HepG2 (cell line): ENCODE measurements around the gene PLCG1. TPM values are rescaled to one million over a fixed set of nuclear protein-coding genes. Genes with fewer than 3 reads are reported as not detected.

Source experiments
- ATAC-seq: fragments of 200-7000 bp; cut with Tn5 transposase; 3 replicates; pipeline ENCODE4 v1.9.1; 2020; ENCODE audit warnings: mild to moderate bottlenecking, moderate library complexity
- BruUV-seq: library from RNA; stranded (reverse); fragments of 400-500 nt; replicated peaks from 2 replicates; lab custom pipeline; 2021; lab: Mats Ljungman, UMichigan
- CTCF ChIA-PET: fragments of 300-600 bp; formaldehyde crosslinking; extraction: SDS; loops from one replicate; lab custom pipeline; 2021; ENCODE audit warnings: low total read pairs, inconsistent platforms, low intra/inter-chr PET ratio; lab: Yijun Ruan, JAX
- POLR2A ChIA-PET: fragments of 350-600 bp; sonication (Branson Sonifier 250); formaldehyde crosslinking; loops from one replicate; lab custom pipeline; 2020; ENCODE audit warnings: antibody characterized with exemption, inconsistent platforms; lab: Yijun Ruan, JAX
- DNase-seq: peaks from one replicate; pipeline ENCODE4 v3.0.0-alpha.2; 2015; ENCODE audit warnings: low spot score
- FAIRE-seq: peaks from 3 replicates; lab custom pipeline; 2011; peaks lifted over from hg19 to GRCh38; lab: Jason Lieb, UNC
- H2AFZ ChIP-seq: one replicate; pipeline ENCODE4 v1.6.1; 2011; ENCODE audit warnings: low read length, inconsistent platforms
- H3K27ac ChIP-seq: fragments of 300-600 bp; 3 replicates; pipeline ENCODE4 v1.8.0; 2011; ENCODE audit warnings: mixed run types, mild to moderate bottlenecking, mixed read lengths, low read length, inconsistent platforms; ENCODE audit not compliant: insufficient read depth; ENCODE audit errors: extremely low read length
- H3K27me3 ChIP-seq, 2 experiments: fragments of 200-600 bp in 1 of 2; 2 replicates in 1 of 2; 3 replicates in 1 of 2; pipeline versions ENCODE4 v1.6.0 to v1.8.0; 2011; ENCODE audit warnings: low read length in 2 of 2, mild to moderate bottlenecking in 2 of 2, moderate library complexity in 2 of 2, inconsistent platforms in 1 of 2; ENCODE audit not compliant: insufficient read depth in 2 of 2, control insufficient read depth in 1 of 2
- H3K36me3 ChIP-seq, 2 experiments: fragments of 200-600 bp in 1 of 2; replicated peaks in 1 of 2; 2 replicates in 1 of 2; 3 replicates in 1 of 2; pipeline versions ENCODE4 v1.5.1 to v1.8.0; 2011; ENCODE audit warnings: low read length in 2 of 2, inconsistent platforms in 1 of 2; ENCODE audit not compliant: insufficient read depth in 2 of 2, control insufficient read depth in 1 of 2
- H3K4me1 ChIP-seq: 2 replicates; pipeline ENCODE4 v1.5.1; 2012; ENCODE audit warnings: low read length, inconsistent platforms; ENCODE audit not compliant: insufficient read depth
- H3K4me2 ChIP-seq: 2 replicates; pipeline ENCODE4 v1.6.0; 2011; ENCODE audit warnings: low read depth, low read length, inconsistent platforms
- H3K4me3 ChIP-seq, 3 experiments: fragments of 200-600 bp in 1 of 3; sonication (generic), shearing (Covaris generic) in 1 of 3; replicated peaks in 1 of 3; 2 replicates each; pipeline ENCODE4 v1.5.1; 2011 to 2016; ENCODE audit warnings: low read length in 3 of 3, inconsistent platforms in 2 of 3, low read depth in 2 of 3, mild to moderate bottlenecking in 2 of 3, control low read depth in 1 of 3, mixed read lengths in 1 of 3; ENCODE audit not compliant: insufficient read depth in 1 of 3
- H3K79me2 ChIP-seq: one replicate; pipeline ENCODE4 v1.6.1; 2011; ENCODE audit warnings: low read length, inconsistent platforms; ENCODE audit not compliant: insufficient read depth
- H3K9ac ChIP-seq: 2 replicates; pipeline ENCODE4 v1.6.0; 2011; ENCODE audit warnings: mild to moderate bottlenecking, low read depth, low read length, inconsistent platforms; ENCODE audit not compliant: insufficient read depth
- H3K9me3 ChIP-seq: 2 replicates; pipeline ENCODE4 v1.5.1; 2012; ENCODE audit warnings: mild to moderate bottlenecking, low read length
- H4K20me1 ChIP-seq: 2 replicates; pipeline ENCODE4 v1.6.0; 2011; ENCODE audit warnings: inconsistent platforms, mild to moderate bottlenecking, low read length, moderate library complexity; ENCODE audit not compliant: insufficient read depth
- ELF3 ChIP-seq: IDR thresholded peaks from 2 replicates; pipeline ENCODE4 v1.6.1; 2016; ENCODE audit warnings: missing genetic modification reagents, missing compliant biosample characterization
- FOXK1 ChIP-seq: sonication (generic); formaldehyde crosslinking; IDR thresholded peaks from 2 replicates; pipeline ENCODE4 v1.4.0; 2020; ENCODE audit warnings: low read depth, missing genetic modification reagents, borderline replicate concordance
- GMEB1 ChIP-seq: sonication (generic); formaldehyde crosslinking; IDR thresholded peaks from 2 replicates; pipeline ENCODE4 v1.5.1; 2020; ENCODE audit warnings: missing genetic modification reagents, mild to moderate bottlenecking, borderline replicate concordance
- HNRNPL ChIP-seq: fragments of 200-400 bp; formaldehyde crosslinking; IDR thresholded peaks from 2 replicates; pipeline ENCODE4 v1.6.1; 2017; ENCODE audit warnings: mild to moderate bottlenecking, low read depth, low read length
- MTA3 ChIP-seq: sonication (generic); formaldehyde crosslinking; IDR thresholded peaks from 2 replicates; pipeline ENCODE4 v1.4.0; 2020; ENCODE audit warnings: missing genetic modification reagents
- POLR2AphosphoS5 ChIP-seq: IDR thresholded peaks from 2 replicates; pipeline ENCODE4 v1.6.1; 2012; ENCODE audit warnings: low read depth, low read length
- RAD51 ChIP-seq: fragments of 450-650 bp; IDR thresholded peaks from 2 replicates; pipeline ENCODE4 v1.6.1; 2016; ENCODE audit warnings: borderline replicate concordance
- SIN3A ChIP-seq: IDR thresholded peaks from 2 replicates; pipeline ENCODE4 v1.6.1; 2011; ENCODE audit warnings: low read depth, mild to moderate bottlenecking, control low read depth, low read length, borderline replicate concordance
- SIX1 ChIP-seq: sonication (generic); formaldehyde crosslinking; IDR thresholded peaks from 2 replicates; pipeline ENCODE4 v1.4.0; 2020; ENCODE audit warnings: missing genetic modification reagents, borderline replicate concordance
- SRSF9 ChIP-seq: fragments of 200-400 bp; formaldehyde crosslinking; IDR thresholded peaks from 2 replicates; pipeline ENCODE4 v1.6.1; 2018; ENCODE audit warnings: borderline replicate concordance, mild to moderate bottlenecking, low read depth, low read length; ENCODE audit not compliant: insufficient read depth, poor library complexity, severe bottlenecking
- ZBTB14 ChIP-seq: sonication (generic); formaldehyde crosslinking; IDR thresholded peaks from 2 replicates; pipeline ENCODE4 v1.4.0; 2020; ENCODE audit warnings: missing genetic modification reagents
- ZFX ChIP-seq: sonication (generic); formaldehyde crosslinking; IDR thresholded peaks from 2 replicates; pipeline ENCODE4 v1.4.0; 2020; ENCODE audit warnings: mild to moderate bottlenecking, low read depth, missing genetic modification reagents, moderate library complexity
- ZNF451 ChIP-seq: sonication (generic); formaldehyde crosslinking; IDR thresholded peaks from 2 replicates; pipeline ENCODE4 v1.5.0; 2020; ENCODE audit warnings: mild to moderate bottlenecking, missing genetic modification reagents
- ZNF543 ChIP-seq: sonication (generic); formaldehyde crosslinking; IDR thresholded peaks from 2 replicates; pipeline ENCODE4 v1.4.0; 2020; ENCODE audit warnings: mild to moderate bottlenecking, missing genetic modification reagents
- ZNF549 ChIP-seq: sonication (generic); formaldehyde crosslinking; IDR thresholded peaks from 2 replicates; pipeline ENCODE4 v1.5.0; 2020; ENCODE audit warnings: missing genetic modification reagents
- WGBS: methylation state at CpG from one replicate; pipeline ENCODE4 v1.1.6; 2017; ENCODE audit warnings: low lambda C conversion rate; 5-methylcytosine and 5-hydroxymethylcytosine counted together
- in situ Hi-C: cut with HindIII; loops from 2 replicates; pipeline ENCODE4 v1.10.0; 2017; ENCODE audit warnings: low pct_unique_long_range_greater_than_20kb; ENCODE audit not compliant: extremely low pct_ligation_motif_present
- intact Hi-C: fragments of 100-400 bp; cut with micrococcal nuclease; formaldehyde crosslinking; loops from one replicate; pipeline ENCODE4 v1.10.0; 2022; ENCODE audit not compliant: unreplicated experiment
- polyA plus RNA-seq, 8 experiments: library from polyadenylated mRNA; depleted of rRNA in 3 of 8; stranded (reverse) in 7 of 8; unstranded in 1 of 8; fragments of >200 nt; fragmentation: Illumina TruSeq in 4 of 8; extraction: Trizol in 4 of 8; gene quantifications; 2 replicates each; pipeline versions ENCODE4 v1.2.1 to v1.2.3, GENCODE V29; 2011 to 2016; ENCODE audit warnings: low read depth in 4 of 8, missing spikeins in 1 of 8, mixed read lengths in 1 of 8; ENCODE audit not compliant: insufficient read depth in 1 of 8
- total RNA-seq, 5 experiments: library from RNA; depleted of rRNA; stranded (reverse); fragments of >200 nt; fragmentation: Illumina TruSeq; extraction: Trizol; gene quantifications; 2 replicates each; pipeline ENCODE4 v1.2.3, GENCODE V29; 2016; ENCODE audit warnings: low read depth in 1 of 5

PLCG1 gene
- total and polyA plus RNA-seq, 2 of the 13 experiments (the other 11 are each of a cell fraction or from before 2014, with no cell fraction given): 85.3 to 158 TPM

GRCh38 chr20:41121399-41121798 lies 15.9 kb upstream of the PLCG1 start:
- POLR2A ChIA-PET: interaction anchor here (1.2 kb wide), 1 partner anchor 14 kb away, joined by 4 read pairs; no protein-coding TSS in a partner anchor
- DNase-seq (no peak), FAIRE-seq (no peak), ATAC-seq (no peak)
- no peaks in the 10 kb centered on the region for H3K27me3 ChIP-seq
- no peak overlapping the region for H3K4me2 ChIP-seq
- intact Hi-C loops (no loop called here), in situ Hi-C loops (no loop called here)
- no peak for TF ChIP-seq GMEB1 (CRISPR knock-in tag)
- TF ChIP-seq ELF3 (CRISPR knock-in tag): no peak
- TF ChIP-seq ZFX: no peak
- no peak for TF ChIP-seq FOXK1 (CRISPR knock-in tag)
- no peak for TF ChIP-seq SIX1 (CRISPR knock-in tag)
- no peak for TF ChIP-seq RAD51
- no peaks in the 10 kb centered on the region for H3K79me2 ChIP-seq
- H3K4me1 ChIP-seq: peaks cover 19% of the 10 kb centered on the region
- CTCF ChIA-PET: no interaction called here
- 92% methylated on average over 3 of the region's 3 CpGs for WGBS
- H4K20me1 ChIP-seq: no peaks in the 10 kb centered on the region
- no peak overlapping the region for H3K9ac ChIP-seq
- H3K4me3 ChIP-seq: no peak overlapping the region
- no peaks in the 10 kb centered on the region for H3K9me3 ChIP-seq
- H3K36me3 ChIP-seq: peaks cover 42 to 75% of the 10 kb centered on the region in 2 experiments
- BruUV-seq: no TSS peak
- H2AFZ ChIP-seq: no peak overlapping the region
- no peak overlapping the region for H3K27ac ChIP-seq

GRCh38 chr20:41123631-41124030 lies 13.7 kb upstream of the PLCG1 start:
- Histone ChIP-seq H2AFZ (no peak overlapping the region), H3K36me3 (peaks cover 31 to 56% of the 10 kb centered on the region in 2 experiments), H3K27me3 (no peaks in the 10 kb centered on the region), H3K4me1 (peaks cover 19% of the 10 kb centered on the region), H3K79me2 (no peaks in the 10 kb centered on the region), H3K4me3 (no peak overlapping the region), H3K9me3 (no peaks in the 10 kb centered on the region), H3K4me2 (no peak overlapping the region), H4K20me1 (no peaks in the 10 kb centered on the region), H3K9ac (no peak overlapping the region), H3K27ac (no peak overlapping the region)
- TSS peak; percentile 20 for BruUV-seq
- WGBS: 96% methylated on average over 6 of the region's 6 CpGs
- no peak for FAIRE-seq
- CTCF ChIA-PET: no interaction called here
- ATAC-seq: no peak
- intact Hi-C loops: no loop called here
- POLR2A ChIA-PET: no interaction called here
- DNase-seq: no peak
- in situ Hi-C loops: no loop called here
- TF ChIP-seq POLR2AphosphoS5 (no peak), ZNF549 (no peak), HNRNPL (no peak), ZNF451 (CRISPR knock-in tag) (no peak), MTA3 (CRISPR knock-in tag) (no peak), SIN3A (no peak), ZNF543 (CRISPR knock-in tag) (no peak), ZFX (no peak), ZBTB14 (CRISPR knock-in tag) (no peak), SRSF9 (no peak)
